Erythroblast (primary cell): ENCODE data around the gene SMTN.

ENCODE experiments used
- GATA1 ChIP-seq: IDR thresholded peaks from 2 replicates; pipeline ENCODE4 v1.6.1; 2011; ENCODE audit warnings: low read depth, mild to moderate bottlenecking, control low read depth, low read length, moderate library complexity
- POLR2A ChIP-seq: IDR thresholded peaks from 2 replicates; pipeline ENCODE4 v1.6.1; 2011; ENCODE audit warnings: mild to moderate bottlenecking, low read length

DNA sequence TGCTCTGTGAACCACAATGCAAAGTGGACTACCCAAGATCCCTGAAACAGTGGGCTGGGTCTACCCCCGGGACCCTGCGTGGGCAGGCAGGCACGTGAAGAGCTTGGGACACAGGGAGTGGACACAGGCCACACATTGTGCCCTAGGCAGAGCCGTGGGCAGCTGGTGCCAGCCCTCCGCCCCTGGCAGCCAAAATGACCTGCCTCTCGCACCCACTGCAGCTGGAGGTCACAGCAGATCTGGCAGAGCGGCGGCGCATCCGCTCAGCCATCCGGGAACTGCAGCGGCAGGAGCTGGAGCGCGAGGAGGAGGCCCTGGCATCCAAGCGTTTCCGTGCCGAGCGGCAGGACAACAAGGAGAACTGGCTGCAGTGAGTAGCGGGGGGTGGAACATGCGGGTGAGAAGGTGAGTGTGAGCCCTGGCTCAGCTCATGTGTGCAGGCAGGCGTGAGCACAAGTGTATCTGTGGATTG, 6.7 kb downstream of the SMTN start:
- TF ChIP-seq POLR2A (no peak), GATA1 (no peak)
